Measurements from ENCODE around the gene BBS9. TPM values are rescaled to one million over a fixed set of nuclear protein-coding genes. Genes with fewer than 3 reads are reported as not detected.

The BBS9 gene
- total RNA-seq, 1 donor from 2014 or later, result 4.2 TPM

GRCh38 chr7:33589911-33590310 lies 460.5 kb downstream of the BBS9 start:
- DNase-seq (ENCODE audit: low read depth) (no peak), FAIRE-seq (no peak)
- no peak for TF ChIP-seq CTCF (IDR thresholded peaks at IDR 0.05; ENCODE audit: insufficient read depth, low read length, severe bottlenecking)
- no peaks in the 10 kb centered on the region for H3K27me3 ChIP-seq (ENCODE audit: control insufficient read depth, insufficient read depth, low read length)
- no peak overlapping the region for H3K4me3 ChIP-seq (ENCODE audit: low read depth, low read length)
- H3K36me3 ChIP-seq (ENCODE audit: control insufficient read depth, insufficient read depth, low read length), result no peaks in the 10 kb centered on the region

GRCh38 chr7:33590916-33591315 lies 461.6 kb downstream of the BBS9 start:
- DNase-seq (ENCODE audit: low read depth) (peak; percentile 89), FAIRE-seq (no peak)
- no peak for TF ChIP-seq CTCF (IDR thresholded peaks at IDR 0.05; ENCODE audit: insufficient read depth, low read length, severe bottlenecking)
- H3K36me3 ChIP-seq (ENCODE audit: control insufficient read depth, insufficient read depth, low read length), result no peaks in the 10 kb centered on the region
- H3K4me3 ChIP-seq (ENCODE audit: low read depth, low read length), result no peak overlapping the region
- no peaks in the 10 kb centered on the region for H3K27me3 ChIP-seq (ENCODE audit: control insufficient read depth, insufficient read depth, low read length)

- TF ChIP-seq CTCF (IDR thresholded peaks at IDR 0.05; ENCODE audit: insufficient read depth, low read length, severe bottlenecking), result no peak
- Histone ChIP-seq H3K27me3 (ENCODE audit: control insufficient read depth, insufficient read depth, low read length) (no peaks in the 10 kb centered on the region), H3K36me3 (ENCODE audit: control insufficient read depth, insufficient read depth, low read length) (no peaks in the 10 kb centered on the region), H3K4me3 (ENCODE audit: low read depth, low read length) (no peak overlapping the region)
- DNase-seq (ENCODE audit: low read depth) (peak; percentile 20), FAIRE-seq (no peak)
Measured at GRCh38 chr7:33591490-33591889, 462.1 kb downstream of the BBS9 start.

- H3K27me3 ChIP-seq (ENCODE audit: control insufficient read depth, insufficient read depth, low read length), result no peaks in the 10 kb centered on the region
- H3K4me3 ChIP-seq (ENCODE audit: low read depth, low read length), result no peak overlapping the region
- H3K36me3 ChIP-seq (ENCODE audit: control insufficient read depth, insufficient read depth, low read length), result no peaks in the 10 kb centered on the region
- no peak for DNase-seq (ENCODE audit: low read depth)
- no peak for FAIRE-seq
- TF ChIP-seq CTCF (IDR thresholded peaks at IDR 0.05; ENCODE audit: insufficient read depth, low read length, severe bottlenecking), result no peak
Measured at GRCh38 chr7:33592718-33593117, 463.4 kb downstream of the BBS9 start.

GRCh38 chr7:33593611-33594010 lies 464.2 kb downstream of the BBS9 start:
- FAIRE-seq (no peak), DNase-seq (ENCODE audit: low read depth) (no peak)
- no peaks in the 10 kb centered on the region for H3K27me3 ChIP-seq (ENCODE audit: control insufficient read depth, insufficient read depth, low read length)
- no peaks in the 10 kb centered on the region for H3K36me3 ChIP-seq (ENCODE audit: control insufficient read depth, insufficient read depth, low read length)
- no peak overlapping the region for H3K4me3 ChIP-seq (ENCODE audit: low read depth, low read length)
- no peak for TF ChIP-seq CTCF (IDR thresholded peaks at IDR 0.05; ENCODE audit: insufficient read depth, low read length, severe bottlenecking)

GRCh38 chr7:33596686-33597085 lies 467.3 kb downstream of the BBS9 start:
- TF ChIP-seq CTCF (IDR thresholded peaks at IDR 0.05; ENCODE audit: insufficient read depth, low read length, severe bottlenecking), result no peak
- H3K27me3 ChIP-seq (ENCODE audit: control insufficient read depth, insufficient read depth, low read length), result no peaks in the 10 kb centered on the region
- FAIRE-seq (no peak), DNase-seq (ENCODE audit: low read depth) (no peak)
- H3K36me3 ChIP-seq (ENCODE audit: control insufficient read depth, insufficient read depth, low read length), result no peaks in the 10 kb centered on the region
- H3K4me3 ChIP-seq (ENCODE audit: low read depth, low read length), result no peak overlapping the region

Data from bronchial epithelial cell (primary cell).